Sigmoid colon (tissue), 7 donors: ENCODE data around the gene LSMEM2. TPM values are rescaled to one million over a fixed set of nuclear protein-coding genes. Genes with fewer than 3 reads are reported as not detected.

Experiments
- DNase-seq: peaks from one replicate; pipeline ENCODE4 v3.0.0-alpha.2; 2019
- H3K27ac ChIP-seq, 4 donors: fragments of 200-600 bp; sonication (generic); one replicate each; pipeline ENCODE4 v1.5.1; 2016 to 2019; ENCODE audit warnings: mild to moderate bottlenecking in 1 of 4
- H3K27me3 ChIP-seq, 3 donors: fragments of 200-600 bp; sonication (generic); one replicate each; pipeline ENCODE4 v1.5.1; 2019; ENCODE audit warnings: mild to moderate bottlenecking in 1 of 3
- H3K36me3 ChIP-seq, 4 donors: fragments of 200-600 bp; sonication (generic); one replicate each; pipeline ENCODE4 v1.5.1; 2016 to 2019
- H3K4me1 ChIP-seq, 4 donors: fragments of 200-600 bp; sonication (generic); one replicate each; pipeline ENCODE4 v1.5.1; 2017 to 2019
- H3K4me3 ChIP-seq, 4 donors: fragments of 200-600 bp; sonication (generic); one replicate each; pipeline ENCODE4 v1.5.1; 2017 to 2019; ENCODE audit warnings: mild to moderate bottlenecking in 2 of 4, moderate library complexity in 1 of 4
- H3K9me3 ChIP-seq, 4 donors: fragments of 200-600 bp in 3 of 4; sonication (generic) in 3 of 4; one replicate each; pipeline versions ENCODE4 v1.5.1 to v1.6.1; 2013 to 2019
- EP300 ChIP-seq, 4 donors: sonication (generic); formaldehyde crosslinking; IDR thresholded peaks; one replicate each; pipeline ENCODE4 v1.6.1; 2017; ENCODE audit warnings: antibody characterized with exemption in 4 of 4
- POLR2A ChIP-seq, 2 donors: fragments of 450-650 bp; IDR thresholded peaks; one replicate each; pipeline ENCODE4 v1.6.1; 2016; ENCODE audit warnings: antibody characterized with exemption in 2 of 2, mild to moderate bottlenecking in 2 of 2, moderate library complexity in 2 of 2
- POLR2AphosphoS5 ChIP-seq, 4 donors: sonication (generic); formaldehyde crosslinking; IDR thresholded peaks; one replicate each; pipeline ENCODE4 v1.6.1; 2017; ENCODE audit warnings: antibody characterized with exemption in 4 of 4
- WGBS, 2 donors: extraction: QIAGEN DNeasy Blood & Tissue Kit; methylation state at CpG; one replicate each; pipeline ENCODE4 v1.1.7; 2013; 5-methylcytosine and 5-hydroxymethylcytosine counted together
- intact Hi-C: fragments of 100-400 bp; cut with DNase I; formaldehyde crosslinking; loops from one replicate; pipeline ENCODE4 v1.15.1; 2023
- polyA plus RNA-seq, 3 donors: library from polyadenylated mRNA; stranded (reverse); fragments of 200-250 nt; gene quantifications; one replicate each; pipeline ENCODE4 v1.2.3, GENCODE V29; 2013
- total RNA-seq, 4 donors: library from RNA; depleted of rRNA; stranded (reverse); fragments of >200 nt; gene quantifications; one replicate each; pipeline ENCODE4 v1.1.0, GENCODE V29; 2016
- TF ChIP-seq, protein P1 (sequence below), 4 experiments: fragments of 450-650 bp in 3 of 4; fragments of 200-600 bp in 1 of 4; IDR thresholded peaks; one replicate each; pipeline ENCODE4 v1.5.1; 2016 to 2019; ENCODE audit warnings: antibody characterized with exemption in 4 of 4, mild to moderate bottlenecking in 3 of 4, moderate library complexity in 2 of 4
- donor health status: healthy with polysubstance abuse.
- donor health status: Bipolar disorder and iron deficiency.
- donor health status: healthy.

Gene LSMEM2
- total and polyA plus RNA-seq, 7 donors = 0.13 to 0.46 TPM; not detected in 5

- WGBS, 2 donors = 87 to 92% methylated on average over 28 of the region's 28 CpGs
These were observed 7.7 kb downstream of the LSMEM2 start for GRCh38 chr3:50286322-50287227.

DNA sequence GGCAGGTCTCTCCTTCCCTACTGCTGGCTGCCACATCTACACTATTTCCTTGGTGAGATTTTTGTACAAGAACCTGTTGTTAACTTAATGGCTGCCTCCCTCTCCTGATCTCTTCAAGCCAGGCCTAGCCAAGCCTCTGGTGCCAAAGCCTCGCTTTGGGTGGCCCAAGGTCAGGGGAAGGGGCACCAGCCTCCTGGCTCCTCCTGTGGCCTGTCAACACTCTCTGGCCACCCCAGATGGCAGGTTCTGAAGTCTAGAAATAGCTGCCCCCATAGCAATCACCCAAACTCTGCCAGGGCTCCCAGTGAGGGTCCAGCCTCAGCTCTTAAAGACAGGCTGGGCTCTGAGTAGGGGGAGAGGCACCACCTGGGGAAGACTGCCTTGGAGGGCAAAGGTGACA, 8.4 kb downstream of the LSMEM2 start:
- intact Hi-C loops = no loop called here
- WGBS, 2 donors = 92 to 100% methylated on average over 1 of the region's 1 CpG
- H3K4me1 ChIP-seq = peaks cover 0 to 19% (median 15%) of the 10 kb centered on the region in 4 donors
- H3K27me3 ChIP-seq = no peaks in the 10 kb centered on the region
- TF ChIP-seq EP300 (IDR thresholded peaks at IDR 0.05) = no peak
- TF ChIP-seq POLR2AphosphoS5 (IDR thresholded peaks at IDR 0.05) = no peak
- no peak for TF ChIP-seq POLR2A (IDR thresholded peaks at IDR 0.05)
- TF ChIP-seq, protein P1, sequence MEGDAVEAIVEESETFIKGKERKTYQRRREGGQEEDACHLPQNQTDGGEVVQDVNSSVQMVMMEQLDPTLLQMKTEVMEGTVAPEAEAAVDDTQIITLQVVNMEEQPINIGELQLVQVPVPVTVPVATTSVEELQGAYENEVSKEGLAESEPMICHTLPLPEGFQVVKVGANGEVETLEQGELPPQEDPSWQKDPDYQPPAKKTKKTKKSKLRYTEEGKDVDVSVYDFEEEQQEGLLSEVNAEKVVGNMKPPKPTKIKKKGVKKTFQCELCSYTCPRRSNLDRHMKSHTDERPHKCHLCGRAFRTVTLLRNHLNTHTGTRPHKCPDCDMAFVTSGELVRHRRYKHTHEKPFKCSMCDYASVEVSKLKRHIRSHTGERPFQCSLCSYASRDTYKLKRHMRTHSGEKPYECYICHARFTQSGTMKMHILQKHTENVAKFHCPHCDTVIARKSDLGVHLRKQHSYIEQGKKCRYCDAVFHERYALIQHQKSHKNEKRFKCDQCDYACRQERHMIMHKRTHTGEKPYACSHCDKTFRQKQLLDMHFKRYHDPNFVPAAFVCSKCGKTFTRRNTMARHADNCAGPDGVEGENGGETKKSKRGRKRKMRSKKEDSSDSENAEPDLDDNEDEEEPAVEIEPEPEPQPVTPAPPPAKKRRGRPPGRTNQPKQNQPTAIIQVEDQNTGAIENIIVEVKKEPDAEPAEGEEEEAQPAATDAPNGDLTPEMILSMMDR (IDR thresholded peaks at IDR 0.05) = no peak
- no peak overlapping the region for H3K4me3 ChIP-seq
- no peaks in the 10 kb centered on the region for H3K9me3 ChIP-seq
- peaks cover 15 to 44% (median 29%) of the 10 kb centered on the region in 4 donors for H3K36me3 ChIP-seq
- no peak for DNase-seq
- H3K27ac ChIP-seq = no peak overlapping the region

More at GRCh38 chr3:50286322-50287227, 7.7 kb downstream of the LSMEM2 start:
- TF ChIP-seq POLR2A (IDR thresholded peaks at IDR 0.05) (no peak), POLR2AphosphoS5 (IDR thresholded peaks at IDR 0.05) (no peak), EP300 (IDR thresholded peaks at IDR 0.05) (no peak)
- TF ChIP-seq, protein P1 (IDR thresholded peaks at IDR 0.05) = no peak
- no peak for DNase-seq
- no peak overlapping the region for H3K4me3 ChIP-seq
- no peaks in the 10 kb centered on the region for H3K27me3 ChIP-seq
- peaks cover 0 to 15% (median 14%) of the 10 kb centered on the region in 4 donors for H3K4me1 ChIP-seq
- H3K36me3 ChIP-seq = peaks cover 15 to 44% (median 29%) of the 10 kb centered on the region in 4 donors
- H3K9me3 ChIP-seq = no peaks in the 10 kb centered on the region
- intact Hi-C loops = no loop called here
- H3K27ac ChIP-seq = no peak overlapping the region

DNA sequence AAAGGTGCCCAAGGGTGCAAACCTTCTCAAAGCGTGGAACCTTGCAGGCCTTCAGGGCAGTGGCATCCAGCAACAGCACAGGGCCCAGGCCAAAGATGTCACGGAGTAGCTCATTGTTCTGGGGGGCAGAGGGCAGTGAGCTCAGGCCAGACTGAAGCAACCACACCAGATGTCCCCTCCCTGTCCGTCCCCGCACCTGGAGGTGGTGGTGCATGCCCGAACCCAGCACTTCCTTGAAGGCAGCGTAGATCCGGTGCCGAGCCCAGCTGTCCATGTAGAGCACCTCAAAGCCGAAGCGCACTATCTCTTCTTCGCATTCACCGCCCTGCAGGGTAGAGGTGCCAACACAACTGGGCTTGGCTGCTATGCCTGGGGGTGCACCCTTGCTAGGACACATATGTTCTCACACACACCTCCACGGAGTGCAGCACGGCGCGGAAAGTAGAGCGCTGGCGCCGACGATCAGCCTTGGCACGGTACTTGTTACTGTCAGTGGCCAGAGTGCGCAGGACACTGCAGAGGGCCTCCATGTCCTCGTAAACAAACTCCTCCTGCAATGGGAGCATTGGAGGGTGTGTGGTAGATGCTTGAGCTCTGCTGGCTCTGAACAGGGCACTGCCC, 9.6 kb downstream of the LSMEM2 start:
- peaks cover 15 to 44% (median 29%) of the 10 kb centered on the region in 4 donors for H3K36me3 ChIP-seq
- no peak overlapping the region for H3K27ac ChIP-seq
- H3K4me1 ChIP-seq = peaks cover 0 to 29% (median 25%) of the 10 kb centered on the region in 4 donors
- H3K4me3 ChIP-seq = no peak overlapping the region
- H3K27me3 ChIP-seq = no peaks in the 10 kb centered on the region
- WGBS, 2 donors = 94 to 97% methylated on average over 23 of the region's 23 CpGs
- DNase-seq = no peak
- H3K9me3 ChIP-seq = no peaks in the 10 kb centered on the region
- TF ChIP-seq EP300 (IDR thresholded peaks at IDR 0.05) = no peak
- TF ChIP-seq, protein P1 (IDR thresholded peaks at IDR 0.05) = no peak
- TF ChIP-seq POLR2AphosphoS5 (IDR thresholded peaks at IDR 0.05) = no peak
- TF ChIP-seq POLR2A (IDR thresholded peaks at IDR 0.05) = no peak
- intact Hi-C loops = no loop called here

- intact Hi-C loops = no loop called here
- peaks cover 15 to 44% (median 29%) of the 10 kb centered on the region in 4 donors for H3K36me3 ChIP-seq
- no peak overlapping the region for H3K27ac ChIP-seq
- 97% methylated on average over 6 of the region's 6 CpGs for WGBS, 2 donors
- H3K27me3 ChIP-seq = no peaks in the 10 kb centered on the region
- no peak overlapping the region for H3K4me3 ChIP-seq
- no peak for TF ChIP-seq POLR2A (IDR thresholded peaks at IDR 0.05)
- no peak for TF ChIP-seq POLR2AphosphoS5 (IDR thresholded peaks at IDR 0.05)
- TF ChIP-seq, protein P1 (IDR thresholded peaks at IDR 0.05) = no peak
- no peak for TF ChIP-seq EP300 (IDR thresholded peaks at IDR 0.05)
- no peaks in the 10 kb centered on the region for H3K9me3 ChIP-seq
- peaks cover 0 to 31% (median 26%) of the 10 kb centered on the region in 4 donors for H3K4me1 ChIP-seq
- peak; percentile 63 for DNase-seq
These were observed 10.2 kb downstream of the LSMEM2 start for GRCh38 chr3:50289130-50289529.
